ENCODE data around the gene SRRM5. TPM values are rescaled to one million over a fixed set of nuclear protein-coding genes. Genes with fewer than 3 reads are reported as not detected.

SRRM5 gene
- total and polyA plus RNA-seq, 3 donors from 2014 or later = 8.4 to 36.0 (median 21.3) TPM

- no peak for DNase-seq
- H3K9me3 ChIP-seq = no peaks in the 10 kb centered on the region
Measured at GRCh38 chr19:43589277-43589676, 22.6 kb upstream of the SRRM5 start.

GRCh38 chr19:43589678-43590077 is 22.2 kb upstream of the SRRM5 start:
- H3K9me3 ChIP-seq = no peaks in the 10 kb centered on the region
- 80 to 81% methylated on average over 6 of the region's 6 CpGs for WGBS, 2 donors
- no peak overlapping the region for H3K27ac ChIP-seq
- no peak for DNase-seq
- intact Hi-C loops (cut with DNase I; ENCODE audit: low total_unique reads) = no loop called here
- H3K27me3 ChIP-seq = no peaks in the 10 kb centered on the region
- no peak overlapping the region for H3K4me3 ChIP-seq
- no peak for TF ChIP-seq CTCF (IDR thresholded peaks at IDR 0.05)
- no peak for TF ChIP-seq POLR2A (IDR thresholded peaks at IDR 0.05)
- no peaks in the 10 kb centered on the region for H3K36me3 ChIP-seq (ENCODE audit: low read depth, missing control alignments)
- H3K4me1 ChIP-seq = peaks cover 16% of the 10 kb centered on the region

More at GRCh38 chr19:43589277-43589676, 22.6 kb upstream of the SRRM5 start:
- TF ChIP-seq POLR2A (IDR thresholded peaks at IDR 0.05) (no peak), CTCF (IDR thresholded peaks at IDR 0.05) (no peak)
- 83 to 84% methylated on average over 5 of the region's 5 CpGs for WGBS, 2 donors
- intact Hi-C loops (cut with DNase I; ENCODE audit: low total_unique reads) = no loop called here
- H3K4me1 ChIP-seq = peaks cover 12% of the 10 kb centered on the region
- no peaks in the 10 kb centered on the region for H3K27me3 ChIP-seq
- H3K27ac ChIP-seq = no peak overlapping the region
- H3K4me3 ChIP-seq = no peak overlapping the region
- no peaks in the 10 kb centered on the region for H3K36me3 ChIP-seq (ENCODE audit: low read depth, missing control alignments)

- Histone ChIP-seq H3K27ac (no peak overlapping the region), H3K27me3 (no peaks in the 10 kb centered on the region), H3K4me3 (peak overlapping the region; percentile 15 to 35), H3K4me1 (peaks cover 24% of the 10 kb centered on the region), H3K9me3 (no peaks in the 10 kb centered on the region), H3K36me3 (ENCODE audit: low read depth, missing control alignments) (no peaks in the 10 kb centered on the region)
- 37 to 80% methylated on average over 26 to 56 of the region's 63 CpGs for WGBS, 2 donors
- no peak for TF ChIP-seq CTCF (IDR thresholded peaks at IDR 0.05)
- TF ChIP-seq POLR2A (IDR thresholded peaks at IDR 0.05) = no peak
- intact Hi-C loops (cut with DNase I; ENCODE audit: low total_unique reads) = no loop called here
- DNase-seq = no peak
Measured at GRCh38 chr19:43591904-43592772, 19.8 kb upstream of the SRRM5 start.

- no peaks in the 10 kb centered on the region for H3K27me3 ChIP-seq
- H3K4me3 ChIP-seq = peak overlapping the region; percentile 15 to 35
- H3K9me3 ChIP-seq = no peaks in the 10 kb centered on the region
- WGBS, 2 donors = 74 to 80% methylated on average over 24 to 37 of the region's 37 CpGs
- H3K27ac ChIP-seq = no peak overlapping the region
- H3K36me3 ChIP-seq (ENCODE audit: low read depth, missing control alignments) = no peaks in the 10 kb centered on the region
- DNase-seq = no peak
- TF ChIP-seq CTCF (IDR thresholded peaks at IDR 0.05) (no peak), POLR2A (IDR thresholded peaks at IDR 0.05) (no peak)
- peaks cover 31% of the 10 kb centered on the region for H3K4me1 ChIP-seq
- intact Hi-C loops (cut with DNase I; ENCODE audit: low total_unique reads) = no loop called here
Measured at GRCh38 chr19:43592800-43593350, 19.0 kb upstream of the SRRM5 start.
